Right lung (tissue), 5 donors: ENCODE measurements around the gene PPM1H. TPM values are rescaled to one million over a fixed set of nuclear protein-coding genes. Genes with fewer than 3 reads are reported as not detected.
A peak's percentile ranks its signal among the peaks of the same experiment; 100 is the strongest.
"Not testable (repeated sequence)": the region's sequence is repeated elsewhere in the genome, so short reads cannot be mapped to it uniquely, and the experiment has no call there.

Experiments used
- DNase-seq, 2 donors: peaks; one replicate each; pipeline ENCODE4 v3.0.0-alpha.2; 2013
- polyA plus RNA-seq, 5 donors: library from polyadenylated mRNA; unstranded; fragments of 120-200 nt; gene quantifications; one replicate each; pipeline versions ENCODE4 v1.2.1 to v1.2.3, GENCODE V29; 2013; ENCODE audit warnings: inconsistent platforms in 1 of 5, low replicate concordance in 1 of 5; ENCODE audit not compliant: insufficient read length in 5 of 5, insufficient read depth in 1 of 5

Gene PPM1H
- polyA plus RNA-seq, 5 donors = 5.3 to 13.0 (median 8.5) TPM

GRCh38 chr12:62686938-62687337 lies 248.0 kb downstream of the PPM1H start:
- DNase-seq = no peak

GRCh38 chr12:62684570-62685295 lies 250.2 kb downstream of the PPM1H start:
- peak; percentile 40 to 49 for DNase-seq

- peak; percentile 42 to 47 for DNase-seq
Measured at GRCh38 chr12:62683776-62684569, 251.0 kb downstream of the PPM1H start.

GRCh38 chr12:62681306-62681705 lies 253.6 kb downstream of the PPM1H start:
- no peak for DNase-seq

GRCh38 chr12:62679608-62680007 lies 255.3 kb downstream of the PPM1H start:
- no peak for DNase-seq

- DNase-seq = no peak
Measured at GRCh38 chr12:62677355-62677754, 257.6 kb downstream of the PPM1H start.

GRCh38 chr12:62676521-62677307 lies 258.2 kb downstream of the PPM1H start:
- no peak for DNase-seq

- DNase-seq = no peak
Measured at GRCh38 chr12:62673028-62673815, 261.7 kb downstream of the PPM1H start.

GRCh38 chr12:62670986-62671720 lies 263.8 kb downstream of the PPM1H start:
- no peak for DNase-seq

GRCh38 chr12:62668782-62669181 lies 266.2 kb downstream of the PPM1H start:
- DNase-seq = no peak

GRCh38 chr12:62664951-62665350 lies 270.0 kb downstream of the PPM1H start:
- DNase-seq = not testable (repeated sequence)

- DNase-seq = no peak
Measured at GRCh38 chr12:62660756-62661155, 274.2 kb downstream of the PPM1H start.

GRCh38 chr12:62659453-62660295 lies 275.3 kb downstream of the PPM1H start:
- DNase-seq = no peak

- no peak for DNase-seq
Measured at GRCh38 chr12:62658910-62659309, 276.0 kb downstream of the PPM1H start.

- no peak for DNase-seq
Measured at GRCh38 chr12:62657363-62657632, 277.7 kb downstream of the PPM1H start.

- DNase-seq = no peak
Measured at GRCh38 chr12:62656591-62657362, 278.2 kb downstream of the PPM1H start.

GRCh38 chr12:62655666-62656151 lies 279.2 kb downstream of the PPM1H start:
- DNase-seq = no peak

GRCh38 chr12:62654326-62655241 lies 280.4 kb downstream of the PPM1H start:
- DNase-seq = no peak
